Stimulated activated CD8-positive, alpha-beta memory T cell treated with anti-CD3 and anti-CD28 coated beads, Interleukin-15, amount 100 ng/mL, for 1 hour (primary cell): Measurements from ENCODE around the gene ARF6.

Source experiments
- DNase-seq: peaks from one replicate; pipeline ENCODE4 v3.0.0-alpha.2; 2020; ENCODE audit warnings: low read depth

Gene ARF6

GRCh38 chr14:49942090-49942489 lies 49.2 kb downstream of the ARF6 start:
- no peak for DNase-seq

- DNase-seq = no peak
Measured at GRCh38 chr14:49944501-49944900, 51.6 kb downstream of the ARF6 start.

- no peak for DNase-seq
Measured at GRCh38 chr14:49945448-49946319, 52.8 kb downstream of the ARF6 start.
